ENCODE measurements around the gene NVL.
"Not testable (repeated sequence)": the region's sequence is repeated elsewhere in the genome, so short reads cannot be mapped to it uniquely, and the experiment has no call there.

The NVL gene

GRCh38 chr1:224312025-224312424, 17.9 kb downstream of the NVL start:
- no peaks in the 10 kb centered on the region for H3K27me3 ChIP-seq (ENCODE audit: control insufficient read depth, insufficient read depth, low read length, poor library complexity, severe bottlenecking)
- no peak overlapping the region for H3K27ac ChIP-seq (ENCODE audit: insufficient read depth, low read depth, low read length, poor library complexity, severe bottlenecking)

GRCh38 chr1:224311503-224311902, 18.5 kb downstream of the NVL start:
- H3K27ac ChIP-seq (ENCODE audit: insufficient read depth, low read depth, low read length, poor library complexity, severe bottlenecking); H3K9me3 ChIP-seq (ENCODE audit: control insufficient read depth, low read length); H3K27me3 ChIP-seq (ENCODE audit: control insufficient read depth, insufficient read depth, low read length, poor library complexity, severe bottlenecking); H3K4me3 ChIP-seq (ENCODE audit: insufficient read depth, low read depth, low read length); H3K4me1 ChIP-seq (ENCODE audit: control insufficient read depth, insufficient read depth, low read length): not testable (repeated sequence)
- WGBS, 2 experiments = 80 to 97% methylated on average over 1 of the region's 1 CpG
- H3K36me3 ChIP-seq (ENCODE audit: control insufficient read depth, insufficient read depth, low read length) = peaks cover 23% of the 10 kb centered on the region

More at GRCh38 chr1:224312025-224312424, 17.9 kb downstream of the NVL start:
- H3K9me3 ChIP-seq (ENCODE audit: control insufficient read depth, low read length) = no peaks in the 10 kb centered on the region
- no CpG with 5 or more reads among the region's 2 CpGs for WGBS, 2 experiments
- no peaks in the 10 kb centered on the region for H3K4me1 ChIP-seq (ENCODE audit: control insufficient read depth, insufficient read depth, low read length)
- no peak overlapping the region for H3K4me3 ChIP-seq (ENCODE audit: insufficient read depth, low read depth, low read length)
- H3K36me3 ChIP-seq (ENCODE audit: control insufficient read depth, insufficient read depth, low read length) = peaks cover 22% of the 10 kb centered on the region

GRCh38 chr1:224308064-224308463, 21.9 kb downstream of the NVL start:
- peaks cover 23% of the 10 kb centered on the region for H3K36me3 ChIP-seq (ENCODE audit: control insufficient read depth, insufficient read depth, low read length)
- no peak overlapping the region for H3K27ac ChIP-seq (ENCODE audit: insufficient read depth, low read depth, low read length, poor library complexity, severe bottlenecking)
- H3K4me3 ChIP-seq (ENCODE audit: insufficient read depth, low read depth, low read length) = no peak overlapping the region
- no peaks in the 10 kb centered on the region for H3K9me3 ChIP-seq (ENCODE audit: control insufficient read depth, low read length)
- no peaks in the 10 kb centered on the region for H3K4me1 ChIP-seq (ENCODE audit: control insufficient read depth, insufficient read depth, low read length)
- WGBS, 2 experiments = 95 to 99% methylated on average over 3 of the region's 3 CpGs
- no peaks in the 10 kb centered on the region for H3K27me3 ChIP-seq (ENCODE audit: control insufficient read depth, insufficient read depth, low read length, poor library complexity, severe bottlenecking)

- H3K9me3 ChIP-seq (ENCODE audit: control insufficient read depth, low read length) = no peaks in the 10 kb centered on the region
- H3K4me3 ChIP-seq (ENCODE audit: insufficient read depth, low read depth, low read length) = no peak overlapping the region
- H3K36me3 ChIP-seq (ENCODE audit: control insufficient read depth, insufficient read depth, low read length) = peaks cover 40% of the 10 kb centered on the region
- no peak overlapping the region for H3K27ac ChIP-seq (ENCODE audit: insufficient read depth, low read depth, low read length, poor library complexity, severe bottlenecking)
- no peaks in the 10 kb centered on the region for H3K27me3 ChIP-seq (ENCODE audit: control insufficient read depth, insufficient read depth, low read length, poor library complexity, severe bottlenecking)
- no peaks in the 10 kb centered on the region for H3K4me1 ChIP-seq (ENCODE audit: control insufficient read depth, insufficient read depth, low read length)
- WGBS, 2 experiments = 100% methylated on average over 1 of the region's 2 CpGs; no CpG with 5 or more reads in 1 of the 2 experiments
Observed at GRCh38 chr1:224304767-224305166, 25.2 kb downstream of the NVL start.

GRCh38 chr1:224302947-224303346, 27.0 kb downstream of the NVL start:
- no peak overlapping the region for H3K4me3 ChIP-seq (ENCODE audit: insufficient read depth, low read depth, low read length)
- H3K27ac ChIP-seq (ENCODE audit: insufficient read depth, low read depth, low read length, poor library complexity, severe bottlenecking) = no peak overlapping the region
- peaks cover 50% of the 10 kb centered on the region for H3K36me3 ChIP-seq (ENCODE audit: control insufficient read depth, insufficient read depth, low read length)
- no peaks in the 10 kb centered on the region for H3K9me3 ChIP-seq (ENCODE audit: control insufficient read depth, low read length)
- H3K4me1 ChIP-seq (ENCODE audit: control insufficient read depth, insufficient read depth, low read length) = no peaks in the 10 kb centered on the region
- 94 to 96% methylated on average over 7 of the region's 7 CpGs for WGBS, 2 experiments
- H3K27me3 ChIP-seq (ENCODE audit: control insufficient read depth, insufficient read depth, low read length, poor library complexity, severe bottlenecking) = no peaks in the 10 kb centered on the region

- H3K4me3 ChIP-seq (ENCODE audit: insufficient read depth, low read depth, low read length) = no peak overlapping the region
- no peaks in the 10 kb centered on the region for H3K9me3 ChIP-seq (ENCODE audit: control insufficient read depth, low read length)
- H3K36me3 ChIP-seq (ENCODE audit: control insufficient read depth, insufficient read depth, low read length) = peaks cover 42% of the 10 kb centered on the region
- no peak overlapping the region for H3K27ac ChIP-seq (ENCODE audit: insufficient read depth, low read depth, low read length, poor library complexity, severe bottlenecking)
- H3K4me1 ChIP-seq (ENCODE audit: control insufficient read depth, insufficient read depth, low read length) = no peaks in the 10 kb centered on the region
- no peaks in the 10 kb centered on the region for H3K27me3 ChIP-seq (ENCODE audit: control insufficient read depth, insufficient read depth, low read length, poor library complexity, severe bottlenecking)
- 88 to 92% methylated on average over 1 of the region's 1 CpG for whole genome bisulfite sequencing, 2 experiments
Observed at GRCh38 chr1:224301391-224301790, 28.6 kb downstream of the NVL start.

GRCh38 chr1:224300346-224300745, 29.6 kb downstream of the NVL start:
- H3K27me3 ChIP-seq (ENCODE audit: control insufficient read depth, insufficient read depth, low read length, poor library complexity, severe bottlenecking) = no peaks in the 10 kb centered on the region
- 92 to 96% methylated on average over 2 of the region's 2 CpGs for WGBS, 2 experiments
- H3K36me3 ChIP-seq (ENCODE audit: control insufficient read depth, insufficient read depth, low read length) = peaks cover 46% of the 10 kb centered on the region
- no peaks in the 10 kb centered on the region for H3K9me3 ChIP-seq (ENCODE audit: control insufficient read depth, low read length)
- no peak overlapping the region for H3K27ac ChIP-seq (ENCODE audit: insufficient read depth, low read depth, low read length, poor library complexity, severe bottlenecking)
- H3K4me1 ChIP-seq (ENCODE audit: control insufficient read depth, insufficient read depth, low read length) = no peaks in the 10 kb centered on the region
- H3K4me3 ChIP-seq (ENCODE audit: insufficient read depth, low read depth, low read length) = no peak overlapping the region

GRCh38 chr1:224298346-224299330, 31.3 kb downstream of the NVL start:
- Histone ChIP-seq H3K36me3 (ENCODE audit: control insufficient read depth, insufficient read depth, low read length) (peaks cover 40% of the 10 kb centered on the region), H3K4me1 (ENCODE audit: control insufficient read depth, insufficient read depth, low read length) (no peaks in the 10 kb centered on the region), H3K27me3 (ENCODE audit: control insufficient read depth, insufficient read depth, low read length, poor library complexity, severe bottlenecking) (no peaks in the 10 kb centered on the region), H3K27ac (ENCODE audit: insufficient read depth, low read depth, low read length, poor library complexity, severe bottlenecking) (no peak overlapping the region), H3K4me3 (ENCODE audit: insufficient read depth, low read depth, low read length) (no peak overlapping the region), H3K9me3 (ENCODE audit: control insufficient read depth, low read length) (no peaks in the 10 kb centered on the region)
- WGBS, 2 experiments = 94 to 96% methylated on average over 7 to 8 of the region's 8 CpGs

- Histone ChIP-seq H3K4me3 (ENCODE audit: insufficient read depth, low read depth, low read length) (no peak overlapping the region), H3K27me3 (ENCODE audit: control insufficient read depth, insufficient read depth, low read length, poor library complexity, severe bottlenecking) (no peaks in the 10 kb centered on the region), H3K36me3 (ENCODE audit: control insufficient read depth, insufficient read depth, low read length) (peaks cover 26% of the 10 kb centered on the region), H3K4me1 (ENCODE audit: control insufficient read depth, insufficient read depth, low read length) (no peaks in the 10 kb centered on the region), H3K9me3 (ENCODE audit: control insufficient read depth, low read length) (no peaks in the 10 kb centered on the region), H3K27ac (ENCODE audit: insufficient read depth, low read depth, low read length, poor library complexity, severe bottlenecking) (no peak overlapping the region)
- 97 to 100% methylated on average over 1 of the region's 1 CpG for WGBS, 2 experiments
Observed at GRCh38 chr1:224294775-224295174, 35.2 kb downstream of the NVL start.

GRCh38 chr1:224292419-224292818, 37.6 kb downstream of the NVL start:
- WGBS, 2 experiments = 93 to 96% methylated on average over 3 of the region's 3 CpGs
- H3K36me3 ChIP-seq (ENCODE audit: control insufficient read depth, insufficient read depth, low read length) = peaks cover 12% of the 10 kb centered on the region

More at GRCh38 chr1:224292419-224292818, 37.6 kb downstream of the NVL start:
- no peak overlapping the region for H3K4me3 ChIP-seq (ENCODE audit: insufficient read depth, low read depth, low read length)
- H3K27ac ChIP-seq (ENCODE audit: insufficient read depth, low read depth, low read length, poor library complexity, severe bottlenecking) = no peak overlapping the region
- peaks cover 7% of the 10 kb centered on the region for H3K4me1 ChIP-seq (ENCODE audit: control insufficient read depth, insufficient read depth, low read length)
- no peaks in the 10 kb centered on the region for H3K27me3 ChIP-seq (ENCODE audit: control insufficient read depth, insufficient read depth, low read length, poor library complexity, severe bottlenecking)
- H3K9me3 ChIP-seq (ENCODE audit: control insufficient read depth, low read length) = no peaks in the 10 kb centered on the region
